PC-3 (cell line): ENCODE measurements around the gene MRPL11. TPM values are rescaled to one million over a fixed set of nuclear protein-coding genes. Genes with fewer than 3 reads are reported as not detected.

Experiments
- ATAC-seq: fragments of 200-7000 bp; cut with Tn5 transposase; 2 replicates; pipeline ENCODE4 v1.9.1; 2020; ENCODE audit warnings: mild to moderate bottlenecking, moderate library complexity
- BruUV-seq: library from RNA; stranded (reverse); fragments of 400-500 nt; replicated peaks from 2 replicates; lab custom pipeline; 2021; lab: Mats Ljungman, UMichigan
- CTCF ChIA-PET: fragments of 300-600 bp; sonication (Branson Sonifier 250); formaldehyde crosslinking; loops from one replicate; lab custom pipeline; 2022; ENCODE audit warnings: antibody characterized with exemption; lab: Charles Lee
- POLR2A ChIA-PET: fragments of 300-600 bp; sonication (Branson Sonifier 250); formaldehyde crosslinking; loops from one replicate; lab custom pipeline; 2022; ENCODE audit warnings: antibody characterized with exemption; ENCODE audit not compliant: unreplicated experiment; lab: Charles Lee
- DNase-seq: peaks from one replicate; pipeline ENCODE4 v3.0.0-alpha.2; 2015
- H2AFZ ChIP-seq: fragments of 300-600 bp; sonication (generic); 2 replicates; pipeline ENCODE4 v1.6.0; 2016; ENCODE audit warnings: antibody characterized with exemption, low read length
- H3F3A ChIP-seq: fragments of 300-600 bp; sonication (generic); one replicate; pipeline ENCODE4 v1.6.0; 2017; ENCODE audit warnings: antibody characterized with exemption, low read length, control low read depth, mild to moderate bottlenecking; ENCODE audit not compliant: unreplicated experiment
- H3K27ac ChIP-seq: fragments of 300-600 bp; sonication (generic); 2 replicates; pipeline ENCODE4 v1.5.1; 2016; ENCODE audit warnings: mild to moderate bottlenecking, low read length
- H3K27me3 ChIP-seq: fragments of 300-600 bp; sonication (generic); 2 replicates; pipeline ENCODE4 v1.6.1; 2016; ENCODE audit warnings: low read length, mixed read lengths
- H3K36me3 ChIP-seq: fragments of 300-600 bp; sonication (generic); 2 replicates; pipeline ENCODE4 v1.6.1; 2016; ENCODE audit warnings: low read depth, mixed run types, low read length, mixed read lengths
- H3K4me1 ChIP-seq: fragments of 300-600 bp; sonication (generic); 2 replicates; pipeline ENCODE4 v1.5.1; 2016; ENCODE audit warnings: low read length; ENCODE audit not compliant: insufficient read depth
- H3K4me2 ChIP-seq: fragments of 300-600 bp; sonication (generic); 2 replicates; pipeline ENCODE4 v1.6.0; 2016; ENCODE audit warnings: low read length
- H3K4me3 ChIP-seq: fragments of 300-600 bp; sonication (generic); 2 replicates; pipeline ENCODE4 v1.5.1; 2016; ENCODE audit warnings: mild to moderate bottlenecking, low read length, mixed read lengths
- H3K79me2 ChIP-seq: fragments of 300-600 bp; sonication (generic); 2 replicates; pipeline ENCODE4 v1.6.1; 2017; ENCODE audit warnings: low read length, mixed read lengths
- H3K9ac ChIP-seq: fragments of 300-600 bp; sonication (generic); 2 replicates; pipeline ENCODE4 v1.6.0; 2016; ENCODE audit warnings: mild to moderate bottlenecking, low read length
- H3K9me2 ChIP-seq: fragments of 300-600 bp; sonication (generic); replicated peaks from 2 replicates; pipeline ENCODE4 v1.6.1; 2016; ENCODE audit warnings: mixed run types, low read length, mixed read lengths
- H3K9me3 ChIP-seq: fragments of 300-600 bp; sonication (generic); 2 replicates; pipeline ENCODE4 v1.6.1; 2016; ENCODE audit warnings: low read length, mixed read lengths
- H4K20me1 ChIP-seq: fragments of 300-600 bp; sonication (generic); 2 replicates; pipeline ENCODE4 v1.6.1; 2016; ENCODE audit warnings: low read length, mixed read lengths
- EZH2 ChIP-seq: fragments of 300-600 bp; sonication (generic); IDR thresholded peaks from one replicate; pipeline ENCODE4 v1.6.1; 2017; ENCODE audit warnings: antibody characterized with exemption, mild to moderate bottlenecking, low read length; ENCODE audit not compliant: unreplicated experiment
- EZH2phosphoT487 ChIP-seq: fragments of 300-600 bp; sonication (generic); IDR thresholded peaks from 2 replicates; pipeline ENCODE4 v1.6.1; 2018; ENCODE audit warnings: mild to moderate bottlenecking, antibody characterized with exemption, low read length, borderline replicate concordance
- intact Hi-C: fragments of 100-400 bp; cut with micrococcal nuclease; formaldehyde crosslinking; loops from 2 replicates; pipeline ENCODE4 v1.9.0; 2023
- total RNA-seq: library from RNA; depleted of rRNA; stranded (reverse); fragments of >200 nt; gene quantifications from 2 replicates; pipeline ENCODE4 v1.2.3, GENCODE V29; 2014
- TF ChIP-seq, protein P1 (sequence below): fragments of 300-600 bp; sonication (generic); conservative IDR thresholded peaks from 2 replicates; pipeline ENCODE4 v1.5.1; 2017; ENCODE audit warnings: antibody characterized with exemption, low read depth, mild to moderate bottlenecking, low read length

Gene MRPL11
- total RNA-seq, 1 experiment from 2014 or later, result 321 TPM

DNA sequence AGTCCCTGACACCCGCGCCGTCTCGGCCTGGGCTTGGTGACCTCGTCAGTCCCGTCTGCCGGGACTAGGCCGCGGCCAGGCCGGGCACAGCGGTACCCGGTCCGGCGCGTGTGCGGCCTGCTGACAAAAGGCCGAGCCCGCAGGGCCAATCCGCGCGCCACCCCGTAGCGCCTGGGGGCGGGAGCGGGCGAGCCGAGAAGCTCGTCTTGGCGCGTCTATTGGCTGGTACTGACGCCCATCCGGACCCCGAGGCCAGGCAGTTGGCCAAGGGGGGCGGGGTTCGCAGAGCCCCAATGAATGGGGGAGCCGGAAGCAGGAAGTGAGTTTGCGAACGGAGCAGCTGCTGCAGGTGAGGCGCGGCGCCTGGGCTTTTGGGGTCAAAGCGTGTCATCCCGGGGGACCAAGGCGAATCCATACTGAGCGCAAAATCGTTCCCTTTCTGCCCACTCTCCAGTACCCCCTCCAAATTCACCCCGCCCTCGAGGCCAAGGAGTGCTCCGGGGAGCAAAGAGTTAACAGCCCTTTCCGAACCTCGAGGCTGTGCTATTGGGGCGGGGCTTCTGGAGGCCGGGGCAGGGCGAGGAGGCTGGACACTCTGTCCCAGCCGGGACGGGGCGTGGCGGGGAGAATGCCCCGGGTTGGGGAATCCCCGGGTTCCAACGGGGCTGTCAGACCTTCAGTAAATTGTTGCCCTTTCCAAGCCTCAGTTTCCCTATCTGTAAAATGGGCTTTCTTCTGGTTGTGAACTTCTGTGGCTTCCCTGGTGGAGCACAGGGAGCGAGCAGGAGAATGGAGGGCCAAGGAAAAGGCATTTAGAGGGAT is 41.7 kb upstream of the MRPL11 start, which contains the start of gene DPP3:
Gene DPP3 (plus strand): TSS at position 318 of the 822 bp plus-strand sequence. CDS start 1,767 bp downstream, outside the sequence.
- Histone ChIP-seq H3K9ac (peak within 1 kb of the TSS; percentile 78), H3K4me2 (peak within 1 kb of the TSS; percentile 87), H3F3A (no peaks in the 10 kb centered on the region), H2AFZ (peak within 1 kb of the TSS; percentile 69), H3K27me3 (no peaks in the 10 kb centered on the region), H4K20me1 (no peaks in the 10 kb centered on the region), H3K27ac (peak within 1 kb of the TSS; percentile 53), H3K4me1 (peaks cover 14% of the 10 kb centered on the region), H3K79me2 (peaks cover 14% of the 10 kb centered on the region), H3K4me3 (peak within 1 kb of the TSS; percentile 78), H3K36me3 (0 out of 2 replicates have a peak, but pooled peaks cover under 1% of the 10 kb centered on the region), H3K9me2 (no peaks in the 10 kb centered on the region), H3K9me3 (no peaks in the 10 kb centered on the region)
- TF ChIP-seq, protein P1, sequence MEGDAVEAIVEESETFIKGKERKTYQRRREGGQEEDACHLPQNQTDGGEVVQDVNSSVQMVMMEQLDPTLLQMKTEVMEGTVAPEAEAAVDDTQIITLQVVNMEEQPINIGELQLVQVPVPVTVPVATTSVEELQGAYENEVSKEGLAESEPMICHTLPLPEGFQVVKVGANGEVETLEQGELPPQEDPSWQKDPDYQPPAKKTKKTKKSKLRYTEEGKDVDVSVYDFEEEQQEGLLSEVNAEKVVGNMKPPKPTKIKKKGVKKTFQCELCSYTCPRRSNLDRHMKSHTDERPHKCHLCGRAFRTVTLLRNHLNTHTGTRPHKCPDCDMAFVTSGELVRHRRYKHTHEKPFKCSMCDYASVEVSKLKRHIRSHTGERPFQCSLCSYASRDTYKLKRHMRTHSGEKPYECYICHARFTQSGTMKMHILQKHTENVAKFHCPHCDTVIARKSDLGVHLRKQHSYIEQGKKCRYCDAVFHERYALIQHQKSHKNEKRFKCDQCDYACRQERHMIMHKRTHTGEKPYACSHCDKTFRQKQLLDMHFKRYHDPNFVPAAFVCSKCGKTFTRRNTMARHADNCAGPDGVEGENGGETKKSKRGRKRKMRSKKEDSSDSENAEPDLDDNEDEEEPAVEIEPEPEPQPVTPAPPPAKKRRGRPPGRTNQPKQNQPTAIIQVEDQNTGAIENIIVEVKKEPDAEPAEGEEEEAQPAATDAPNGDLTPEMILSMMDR, result no peak
- TF ChIP-seq EZH2phosphoT487 (no peak), EZH2 (no peak)
- intact Hi-C loops, result loop anchor here (1.0 kb wide), 1 partner anchor 41 kb away; no protein-coding TSS in a partner anchor
- ChIA-PET POLR2A (interaction anchor here (0.6 to 1.4 kb wide), 9 partner anchors 11 to 590 kb away, joined by 3 to 15 read pairs (median 4); partner anchors contain the start of genes MRPL11, PELI3, RBM4 and YIF1A), CTCF (interaction anchor here (0.5 to 1.4 kb wide), 8 partner anchors 9 to 198 kb away, joined by 3 to 18 read pairs (median 4); partner anchors contain the start of genes BBS1, MRPL11, PELI3 and RBM4B)
- TSS peak; percentile 57 for BruUV-seq
- DNase-seq (peak; percentile 99), ATAC-seq (peak; percentile 89)

DNA sequence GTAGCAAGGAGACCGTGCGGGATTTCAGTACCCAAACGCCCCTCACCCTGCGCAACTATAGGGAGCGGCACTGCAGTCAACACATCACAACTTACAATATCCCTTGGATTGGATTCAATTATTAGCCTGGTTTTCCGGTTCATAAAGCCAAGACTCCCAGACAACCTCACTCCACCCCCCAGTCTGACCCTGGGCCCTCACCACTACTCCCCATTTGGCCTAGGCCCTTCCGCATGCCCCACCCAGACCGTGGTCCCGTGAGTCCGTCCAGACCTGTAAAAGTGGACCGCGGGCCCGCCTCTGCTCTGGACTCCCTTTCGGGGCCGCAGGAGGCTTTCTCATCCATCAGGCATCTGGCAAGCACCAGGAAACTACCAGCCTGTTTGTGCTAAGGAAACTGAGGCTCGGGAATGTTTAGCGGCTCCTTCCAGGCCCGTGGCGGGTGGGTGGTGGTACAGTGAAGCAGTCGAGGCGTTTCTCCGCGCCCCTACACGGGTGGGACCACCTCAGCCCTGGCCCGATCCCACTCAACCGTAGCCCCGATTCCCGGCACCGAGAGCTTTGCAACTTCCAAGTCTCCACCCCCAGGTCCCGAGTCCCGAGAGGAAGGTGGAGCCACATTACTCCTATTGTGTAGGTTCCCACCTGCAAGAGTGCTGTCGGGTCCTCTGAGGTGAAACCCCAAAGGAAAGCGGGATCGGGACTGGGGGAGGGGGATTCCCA is 40.9 kb upstream of the MRPL11 start:
- Histone ChIP-seq H3K27me3 (no peaks in the 10 kb centered on the region), H3K9ac (peak overlapping the region; percentile 78), H3K9me3 (no peaks in the 10 kb centered on the region), H3K36me3 (no peaks in the 10 kb centered on the region), H4K20me1 (no peaks in the 10 kb centered on the region), H3F3A (no peaks in the 10 kb centered on the region), H3K4me3 (peak overlapping the region; percentile 78), H3K4me1 (peaks cover 14% of the 10 kb centered on the region), H3K79me2 (peaks cover 14% of the 10 kb centered on the region), H3K27ac (peak overlapping the region; percentile 41), H3K9me2 (no peaks in the 10 kb centered on the region), H3K4me2 (peak overlapping the region; percentile 87), H2AFZ (peak overlapping the region; percentile 69)
- ATAC-seq (peak; percentile 55), DNase-seq (peak; percentile 36)
- CTCF ChIA-PET, result interaction anchor here (1.0 to 1.4 kb wide), 4 partner anchors 13 to 199 kb away, joined by 4 to 18 read pairs (median 7); partner anchors contain the start of genes MRPL11, PELI3 and RBM4B
- POLR2A ChIA-PET, result interaction anchor here (1.1 to 1.4 kb wide), 2 partner anchors 13 to 67 kb away, joined by 3 to 15 read pairs; partner anchors contain the start of genes PELI3 and ZDHHC24
- intact Hi-C loops, result loop anchor here (1.0 kb wide), 2 partner anchors 40 to 71 kb away; no protein-coding TSS in a partner anchor
- BruUV-seq, result TSS peak; percentile 86
- TF ChIP-seq EZH2 (no peak), EZH2phosphoT487 (no peak)
- TF ChIP-seq, protein P1, result no peak
